Astrocyte (in vitro differentiated cells and primary cell): ENCODE results near the gene GABRB1. TPM values are rescaled to one million over a fixed set of nuclear protein-coding genes. Genes with fewer than 3 reads are reported as not detected.
A peak's percentile ranks its signal among the peaks of the same experiment; 100 is the strongest.

ENCODE experiments used
- DNase-seq: peaks from one replicate; pipeline ENCODE4 v3.0.0-alpha.2; 2010; ENCODE audit warnings: low read depth
- FAIRE-seq: peaks from 2 replicates; lab custom pipeline; 2011; peaks lifted over from hg19 to GRCh38; lab: Jason Lieb, UNC
- H2AFZ ChIP-seq: 2 replicates; pipeline ENCODE4 v1.6.0; 2012; ENCODE audit warnings: low read depth, low read length, inconsistent platforms
- H3K27ac ChIP-seq: 2 replicates; pipeline ENCODE4 v1.5.1; 2011; ENCODE audit warnings: low read depth, low read length, inconsistent platforms
- H3K27me3 ChIP-seq: 2 replicates; pipeline ENCODE4 v1.6.0; 2011; ENCODE audit warnings: low read length, inconsistent platforms; ENCODE audit not compliant: insufficient read depth
- H3K36me3 ChIP-seq: 2 replicates; pipeline ENCODE4 v1.5.1; 2011; ENCODE audit warnings: low read length, inconsistent platforms; ENCODE audit not compliant: insufficient read depth
- H3K4me1 ChIP-seq: 2 replicates; pipeline ENCODE4 v1.5.1; 2011; ENCODE audit warnings: low read length, inconsistent platforms; ENCODE audit not compliant: insufficient read depth
- H3K4me2 ChIP-seq: 2 replicates; pipeline ENCODE4 v1.6.0; 2012; ENCODE audit warnings: low read length, inconsistent platforms
- H3K4me3 ChIP-seq: 2 replicates; pipeline ENCODE4 v1.5.1; 2011; ENCODE audit warnings: low read depth, mild to moderate bottlenecking, low read length, inconsistent platforms; ENCODE audit not compliant: insufficient read depth
- H3K79me2 ChIP-seq: 2 replicates; pipeline ENCODE4 v1.6.0; 2012; ENCODE audit warnings: mild to moderate bottlenecking, low read length, inconsistent platforms; ENCODE audit not compliant: insufficient read depth
- H3K9ac ChIP-seq: 2 replicates; pipeline ENCODE4 v1.6.0; 2012; ENCODE audit warnings: mild to moderate bottlenecking, low read length, inconsistent platforms
- H3K9me3 ChIP-seq: 2 replicates; pipeline ENCODE4 v1.5.1; 2012; ENCODE audit warnings: low read depth, mild to moderate bottlenecking, low read length, inconsistent platforms; ENCODE audit not compliant: insufficient read depth
- H4K20me1 ChIP-seq: 2 replicates; pipeline ENCODE4 v1.6.0; 2012; ENCODE audit warnings: low read length, inconsistent platforms; ENCODE audit not compliant: insufficient read depth
- H3K27ac Mint-ChIP-seq: one replicate; pipeline ENCODE4 v1.8.0; 2021; ENCODE audit warnings: mild to moderate bottlenecking, mixed read lengths; ENCODE audit not compliant: unreplicated experiment
- H3K27me3 Mint-ChIP-seq: one replicate; pipeline ENCODE4 v1.8.0; 2021; ENCODE audit warnings: low read depth, mixed read lengths; ENCODE audit not compliant: unreplicated experiment
- H3K36me3 Mint-ChIP-seq: one replicate; pipeline ENCODE4 v1.8.0; 2021; ENCODE audit warnings: low read depth, mixed read lengths; ENCODE audit not compliant: unreplicated experiment
- H3K4me1 Mint-ChIP-seq: one replicate; pipeline ENCODE4 v1.8.0; 2021; ENCODE audit warnings: low read depth, mixed read lengths; ENCODE audit not compliant: unreplicated experiment
- H3K4me3 Mint-ChIP-seq: one replicate; pipeline ENCODE4 v1.8.0; 2021; ENCODE audit warnings: mild to moderate bottlenecking, moderate library complexity, mixed read lengths; ENCODE audit not compliant: unreplicated experiment
- H3K9me3 Mint-ChIP-seq: one replicate; pipeline ENCODE4 v1.8.0; 2021; ENCODE audit warnings: mild to moderate bottlenecking, mixed read lengths; ENCODE audit not compliant: unreplicated experiment
- CTCF ChIP-seq: IDR thresholded peaks from 2 replicates; pipeline ENCODE4 v1.5.1; 2011; ENCODE audit warnings: low read depth, mild to moderate bottlenecking, inconsistent platforms, low read length, moderate library complexity; ENCODE audit not compliant: insufficient read depth
- EZH2 ChIP-seq: IDR thresholded peaks from 2 replicates; pipeline ENCODE4 v1.6.1; 2012; ENCODE audit warnings: mild to moderate bottlenecking, low read length, inconsistent platforms; ENCODE audit not compliant: insufficient read depth
- total RNA-seq: library from RNA; stranded (reverse); gene quantifications from 2 replicates; pipeline ENCODE4 v1.2.1, GENCODE V29; 2021

The GABRB1 gene
- total RNA-seq, 1 donor from 2014 or later: not detected

GRCh38 chr4:47106561-47106960, 75.2 kb downstream of the GABRB1 start:
- no peaks in the 10 kb centered on the region for H3K4me1 ChIP-seq
- Mint-ChIP-seq H3K27me3 (no peaks in the 10 kb centered on the region), H3K27ac (no peak overlapping the region), H3K4me1 (no peaks in the 10 kb centered on the region), H3K36me3 (no peaks in the 10 kb centered on the region), H3K9me3 (no peaks in the 10 kb centered on the region), H3K4me3 (no peak overlapping the region)
- no peaks in the 10 kb centered on the region for H4K20me1 ChIP-seq
- H2AFZ ChIP-seq: no peak overlapping the region
- no peaks in the 10 kb centered on the region for H3K9me3 ChIP-seq
- no peaks in the 10 kb centered on the region for H3K36me3 ChIP-seq
- H3K27me3 ChIP-seq: no peaks in the 10 kb centered on the region
- DNase-seq: peak; percentile 43
- TF ChIP-seq CTCF (no peak), EZH2 (no peak)
- no peak overlapping the region for H3K27ac ChIP-seq
- no peak overlapping the region for H3K4me3 ChIP-seq
- no peak for FAIRE-seq
- H3K79me2 ChIP-seq: no peaks in the 10 kb centered on the region
- H3K9ac ChIP-seq: no peak overlapping the region
- H3K4me2 ChIP-seq: no peak overlapping the region

- no peak overlapping the region for H3K27ac ChIP-seq
- H3K4me2 ChIP-seq: no peak overlapping the region
- Mint-ChIP-seq H3K4me1 (no peaks in the 10 kb centered on the region), H3K9me3 (no peaks in the 10 kb centered on the region), H3K36me3 (no peaks in the 10 kb centered on the region), H3K27ac (no peak overlapping the region), H3K27me3 (no peaks in the 10 kb centered on the region), H3K4me3 (no peak overlapping the region)
- DNase-seq (no peak), FAIRE-seq (no peak)
- H4K20me1 ChIP-seq: no peaks in the 10 kb centered on the region
- H3K79me2 ChIP-seq: no peaks in the 10 kb centered on the region
- H3K9me3 ChIP-seq: no peaks in the 10 kb centered on the region
- no peak for TF ChIP-seq EZH2
- TF ChIP-seq CTCF: no peak
- H3K36me3 ChIP-seq: no peaks in the 10 kb centered on the region
- no peak overlapping the region for H3K9ac ChIP-seq
- H3K27me3 ChIP-seq: no peaks in the 10 kb centered on the region
- no peaks in the 10 kb centered on the region for H3K4me1 ChIP-seq
- no peak overlapping the region for H2AFZ ChIP-seq
- no peak overlapping the region for H3K4me3 ChIP-seq
Measured at GRCh38 chr4:47109379-47109778, 78.0 kb downstream of the GABRB1 start.

- Histone ChIP-seq H3K27ac (no peak overlapping the region), H4K20me1 (no peaks in the 10 kb centered on the region), H3K27me3 (no peaks in the 10 kb centered on the region), H3K9me3 (no peaks in the 10 kb centered on the region), H3K4me3 (no peak overlapping the region), H3K36me3 (no peaks in the 10 kb centered on the region), H3K9ac (no peak overlapping the region), H3K79me2 (no peaks in the 10 kb centered on the region), H3K4me1 (no peaks in the 10 kb centered on the region), H2AFZ (no peak overlapping the region), H3K4me2 (no peak overlapping the region)
- H3K9me3 Mint-ChIP-seq: no peaks in the 10 kb centered on the region
- no peak for DNase-seq
- TF ChIP-seq CTCF (no peak), EZH2 (no peak)
- H3K36me3 Mint-ChIP-seq: no peaks in the 10 kb centered on the region
- H3K4me3 Mint-ChIP-seq: no peak overlapping the region
- FAIRE-seq: no peak
- H3K27ac Mint-ChIP-seq: no peak overlapping the region
- no peaks in the 10 kb centered on the region for H3K27me3 Mint-ChIP-seq
- H3K4me1 Mint-ChIP-seq: no peaks in the 10 kb centered on the region
Measured at GRCh38 chr4:47110546-47111132, 79.3 kb downstream of the GABRB1 start.
